ENCODE measurements around the gene H2AZ2. TPM values are rescaled to one million over a fixed set of nuclear protein-coding genes. Genes with fewer than 3 reads are reported as not detected.
"Not testable (repeated sequence)": the region's sequence is repeated elsewhere in the genome, so short reads cannot be mapped to it uniquely, and the experiment has no call there.

The H2AZ2 gene
- total RNA-seq, 1 donor = 232 TPM

DNA sequence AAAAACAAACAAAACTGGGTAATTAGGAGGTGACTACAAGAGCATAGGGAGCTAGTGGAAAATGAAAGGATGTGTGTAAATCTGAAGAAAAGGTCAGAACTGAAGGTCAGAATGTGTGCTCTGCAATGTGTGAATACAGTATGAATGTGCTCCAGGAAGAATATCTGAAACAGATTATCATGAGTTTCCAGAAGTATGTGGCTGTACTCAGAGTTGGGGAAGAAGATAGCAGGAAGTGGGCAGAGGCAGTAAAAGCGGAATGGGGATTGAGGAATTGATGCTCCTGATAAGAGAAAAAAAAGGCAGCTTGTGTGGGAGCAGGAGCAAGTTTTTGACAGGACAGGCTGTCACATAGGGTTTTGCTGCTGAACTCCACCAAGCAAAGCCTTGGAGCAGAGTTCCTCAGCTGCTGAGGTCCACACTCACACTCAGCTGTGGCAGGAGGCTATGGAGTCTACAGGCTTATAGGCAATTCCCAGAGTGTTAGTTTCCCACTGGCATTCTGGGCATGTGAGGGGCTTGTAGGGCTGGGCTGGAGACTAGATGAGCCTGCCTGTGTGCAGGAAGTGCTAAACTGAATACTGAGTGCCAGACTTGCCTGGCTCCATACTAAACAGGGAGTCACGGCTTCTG is 22.9 kb downstream of the H2AZ2 start:
- peak in 1 of 3 donors; percentile 8 for DNase-seq (ENCODE audit: low read depth in 2 of 3, low spot score in 2 of 3)

DNA sequence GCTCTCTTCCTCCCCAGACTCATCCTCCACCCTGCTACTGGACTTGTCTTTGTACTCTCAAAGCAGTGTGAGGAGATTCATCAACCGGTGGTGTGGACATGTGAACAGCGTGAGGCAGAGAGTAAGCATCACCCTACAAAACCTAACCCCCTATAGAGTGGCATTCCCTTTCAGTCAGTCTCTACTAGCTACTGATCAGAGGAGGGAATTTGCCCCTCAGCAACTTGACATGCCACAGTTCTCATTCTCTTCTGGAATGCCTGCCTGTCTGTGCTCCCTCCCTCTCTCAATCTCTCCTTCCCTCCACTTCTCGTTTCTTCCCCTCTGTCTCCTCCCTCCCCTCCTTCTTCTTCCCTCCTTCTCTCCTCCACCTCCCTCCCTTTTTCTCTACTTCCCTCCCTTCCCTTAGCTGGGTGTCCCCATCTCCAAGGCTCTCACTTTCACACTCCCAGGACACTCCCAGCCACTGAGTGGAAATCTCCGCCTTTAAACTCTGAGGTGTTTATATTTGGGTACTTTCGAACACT is 24.6 kb downstream of the H2AZ2 start:
- no peak for DNase-seq (ENCODE audit: low read depth in 2 of 3, low spot score in 2 of 3)

DNA sequence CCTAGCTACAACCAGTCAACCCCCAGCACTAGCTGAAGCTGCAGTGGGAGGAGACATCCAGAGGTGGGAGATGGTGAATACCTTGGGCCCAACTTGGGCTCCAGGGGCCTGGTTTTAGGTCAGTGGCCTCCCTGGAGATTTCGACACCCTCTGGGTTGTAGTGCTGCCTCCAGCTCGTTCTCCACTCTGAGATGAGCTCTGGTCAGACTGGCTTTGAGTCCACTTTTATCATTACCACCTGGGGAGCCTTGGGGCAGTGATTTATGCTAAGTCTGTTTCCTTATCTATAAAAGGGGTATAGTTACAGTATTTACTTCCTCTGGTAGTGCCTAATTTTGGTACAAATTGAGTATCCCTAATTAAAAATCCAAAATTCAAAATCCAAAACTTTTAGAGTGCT is 28.6 kb downstream of the H2AZ2 start:
- no peak for DNase-seq (ENCODE audit: low read depth in 2 of 3, low spot score in 2 of 3)

DNA sequence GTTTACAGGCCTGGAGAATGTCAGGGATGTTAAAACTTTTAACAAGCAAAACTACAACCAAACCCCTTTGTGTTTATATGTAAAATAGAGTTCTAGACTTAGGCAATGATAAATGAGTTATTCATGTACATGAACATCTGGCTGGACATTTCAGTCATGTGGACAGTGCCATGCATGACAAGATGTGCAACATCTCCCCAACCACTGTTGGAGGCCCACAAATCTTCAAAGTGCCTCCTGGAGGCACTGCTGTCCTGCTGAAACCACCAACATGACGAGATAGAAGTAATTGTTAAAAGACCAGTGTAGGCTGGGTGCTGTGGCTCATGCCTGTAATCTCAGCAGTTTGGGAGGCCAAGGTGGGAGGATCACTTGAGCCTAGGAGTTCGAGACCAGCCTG is 33.0 kb downstream of the H2AZ2 start:
- no peak for DNase-seq (ENCODE audit: low read depth in 2 of 3, low spot score in 2 of 3)

DNA sequence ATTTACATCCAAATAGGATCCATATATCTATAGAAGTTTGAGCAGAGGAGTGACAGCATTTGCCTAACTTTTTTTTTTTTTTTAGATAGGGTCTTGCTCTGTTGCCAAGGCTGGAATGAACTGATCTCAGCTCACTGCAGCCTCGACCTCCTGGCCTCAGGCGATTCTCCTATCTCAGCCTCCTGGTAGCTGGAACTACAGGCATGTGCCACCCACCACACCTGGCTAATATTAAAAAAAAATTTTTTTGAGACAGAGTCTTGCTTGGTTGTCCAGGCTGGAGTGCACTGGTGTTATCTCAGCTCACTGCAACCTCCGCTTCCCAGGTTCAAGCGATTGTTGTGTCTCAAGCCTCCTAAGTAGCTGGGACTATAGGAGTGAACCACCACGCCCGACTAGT is 36.3 kb downstream of the H2AZ2 start:
- no peak for DNase-seq (ENCODE audit: low read depth in 2 of 3, low spot score in 2 of 3)

DNA sequence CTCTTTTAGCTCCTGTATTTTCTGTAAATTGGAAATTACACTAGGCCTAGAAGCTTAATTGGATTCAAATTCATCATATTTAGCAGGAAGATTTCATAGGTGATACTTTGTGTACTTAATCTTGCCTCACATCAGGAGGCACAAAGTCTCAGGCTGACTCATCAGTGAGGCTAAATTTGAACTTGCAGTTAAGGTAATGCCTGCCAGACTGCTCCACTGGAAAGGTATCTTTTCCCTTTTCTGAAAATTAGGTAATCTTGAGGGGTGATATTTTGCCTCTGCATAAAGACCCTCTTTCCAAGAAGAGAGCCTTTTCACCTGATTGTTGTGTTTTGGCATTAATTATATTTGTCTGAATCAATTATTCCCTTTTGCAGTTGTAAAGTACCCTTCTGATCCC is 36.8 kb downstream of the H2AZ2 start:
- DNase-seq (ENCODE audit: low read depth in 2 of 3, low spot score in 2 of 3) = no peak

DNA sequence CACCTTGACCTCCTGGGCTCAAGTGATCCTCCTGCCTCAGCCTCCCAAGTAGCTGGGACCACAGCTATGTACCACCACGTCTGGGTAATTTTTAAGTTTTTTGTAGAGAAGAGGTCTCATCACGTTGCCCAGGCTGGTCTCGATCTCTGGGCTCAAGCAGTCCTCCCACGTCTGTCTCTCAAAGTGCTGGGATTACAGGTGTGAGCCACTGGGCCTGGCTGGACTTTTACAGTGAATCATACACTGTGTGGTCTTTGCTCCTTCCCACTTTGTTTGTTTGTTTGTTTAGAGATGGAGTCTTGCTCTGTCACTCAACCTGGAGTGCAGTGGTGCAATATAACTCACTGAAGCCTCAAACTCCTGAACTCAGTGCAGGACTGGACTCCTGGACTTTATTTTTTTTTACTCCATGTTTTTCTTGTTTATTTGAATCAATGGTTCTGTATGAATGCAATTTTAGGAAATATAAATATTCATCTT is 38.9 kb downstream of the H2AZ2 start:
- DNase-seq (ENCODE audit: low read depth in 2 of 3, low spot score in 2 of 3) = no peak

DNA sequence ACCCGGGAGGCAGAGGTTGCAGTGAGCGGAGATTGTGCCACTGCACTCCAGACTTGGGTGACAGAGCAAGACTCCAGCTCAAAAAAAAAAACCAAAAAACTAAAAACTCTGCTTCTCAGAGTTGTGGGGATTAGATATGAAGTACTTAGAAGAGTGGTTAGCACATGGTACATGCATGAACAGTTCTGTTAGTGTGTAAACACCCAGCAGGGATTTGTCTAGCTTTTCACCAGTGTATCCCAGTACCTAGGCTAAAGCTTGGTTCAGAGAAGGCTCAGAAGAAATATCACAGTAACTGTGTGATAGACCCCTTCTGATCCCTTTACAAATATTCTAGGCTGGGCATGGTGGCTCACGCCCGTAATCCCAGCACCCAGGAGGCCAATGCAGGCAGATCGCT is 41.9 kb downstream of the H2AZ2 start:
- no peak for DNase-seq (ENCODE audit: low read depth in 2 of 3, low spot score in 2 of 3)

DNA sequence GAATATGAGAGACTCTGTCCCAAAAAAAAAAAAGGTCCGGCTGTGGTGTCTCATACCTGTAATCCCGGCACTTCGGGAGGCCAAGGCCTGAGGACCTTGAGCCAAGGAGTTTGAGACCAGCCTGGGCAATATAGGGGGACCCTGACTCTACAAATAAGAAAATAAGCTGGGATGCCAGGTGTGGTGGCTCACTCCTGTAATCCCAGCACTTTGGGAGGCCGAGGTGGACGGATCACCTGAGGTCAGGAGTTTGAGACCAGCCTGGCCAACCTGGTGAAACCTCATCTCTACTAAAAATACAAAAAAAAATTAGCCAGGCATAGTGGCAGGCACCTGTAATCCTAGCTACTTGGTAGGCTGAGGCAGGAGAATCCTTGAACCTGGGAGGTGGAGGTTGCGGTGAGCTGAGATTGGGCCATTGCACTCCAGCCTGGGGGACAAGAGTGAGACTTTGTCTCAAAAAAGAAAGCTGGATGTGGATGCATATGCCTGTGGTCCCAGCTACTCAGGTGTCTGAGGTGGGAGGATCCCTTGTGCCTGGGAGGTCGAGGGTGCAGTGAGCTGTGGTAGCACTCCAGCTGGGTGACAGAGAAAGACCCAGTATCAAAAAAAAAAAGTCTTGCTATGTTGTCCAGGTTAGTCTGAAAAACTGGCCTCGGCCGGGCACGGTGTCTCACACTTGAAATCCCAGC is 43.9 kb downstream of the H2AZ2 start:
- not testable (repeated sequence) for DNase-seq (ENCODE audit: low read depth in 2 of 3, low spot score in 2 of 3)

DNA sequence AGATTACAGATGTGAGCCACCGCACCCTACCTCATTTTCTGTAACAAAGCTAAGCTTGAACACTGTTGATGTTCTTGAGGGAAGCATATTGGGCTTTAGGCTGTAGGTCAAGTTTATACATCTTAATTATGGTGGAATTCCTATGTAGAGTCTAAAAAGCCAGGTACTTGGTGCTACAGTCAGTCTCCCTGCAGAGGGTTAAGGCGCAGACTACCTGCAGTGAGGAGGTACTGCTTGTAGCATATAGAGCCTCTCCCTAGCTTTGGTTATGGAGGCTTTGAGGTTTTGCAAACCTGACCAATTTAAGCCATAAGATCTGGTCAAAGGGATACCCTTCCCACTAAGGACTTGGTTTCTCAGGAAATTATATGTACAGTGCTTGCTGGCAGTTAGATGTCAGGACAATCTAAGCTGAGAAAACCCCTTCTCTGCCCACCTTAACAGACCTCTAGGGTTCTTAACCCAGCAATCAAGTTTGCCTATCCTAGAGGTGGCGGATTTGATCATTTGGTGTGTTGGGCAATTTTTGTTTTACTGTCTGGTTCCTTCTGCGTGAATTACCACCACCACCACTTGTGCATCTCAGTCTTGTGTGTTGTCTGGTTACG is 45.4 kb downstream of the H2AZ2 start:
- no peak for DNase-seq (ENCODE audit: low read depth in 2 of 3, low spot score in 2 of 3)

DNA sequence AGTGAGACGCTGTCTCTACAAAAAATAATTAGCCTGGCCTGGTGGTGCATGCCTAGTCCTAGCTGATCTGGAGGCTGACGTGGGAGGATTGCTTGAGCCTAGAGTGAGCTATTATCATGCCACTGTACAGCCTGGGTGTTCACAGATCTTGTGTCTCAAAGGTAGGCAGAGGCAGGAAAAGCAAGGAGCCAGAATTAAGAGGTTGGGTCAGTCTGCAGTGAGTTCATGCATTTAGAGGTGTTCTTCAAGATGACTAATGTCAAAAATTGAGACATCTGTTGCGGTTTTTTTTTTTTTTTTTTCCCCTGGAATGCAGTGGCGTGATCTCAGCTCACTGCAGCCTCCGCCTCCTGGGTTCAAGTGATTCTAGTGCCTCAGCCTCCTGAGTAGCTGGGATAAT is 46.0 kb downstream of the H2AZ2 start:
- no peak for DNase-seq (ENCODE audit: low read depth in 2 of 3, low spot score in 2 of 3)

DNA sequence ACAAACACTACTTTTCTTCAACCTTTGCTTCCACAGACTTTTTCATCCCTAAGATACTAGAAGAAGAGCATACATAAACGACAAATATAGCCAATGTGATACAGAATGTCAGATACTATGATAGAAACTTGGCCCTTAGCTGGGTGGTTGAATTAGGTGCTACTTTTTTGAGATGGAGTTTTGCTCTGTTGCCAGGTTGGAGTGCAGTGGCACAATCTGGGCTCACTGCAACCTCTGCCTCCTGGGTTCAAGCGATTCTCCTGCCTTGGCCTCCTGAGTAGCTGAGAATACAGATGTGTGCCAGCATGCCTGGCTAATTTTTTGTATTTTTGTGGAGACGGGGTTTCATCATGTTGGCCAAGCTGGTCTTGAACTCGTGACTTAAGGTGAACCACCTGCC is 47.9 kb downstream of the H2AZ2 start:
- DNase-seq (ENCODE audit: low read depth in 2 of 3, low spot score in 2 of 3) = no peak

DNA sequence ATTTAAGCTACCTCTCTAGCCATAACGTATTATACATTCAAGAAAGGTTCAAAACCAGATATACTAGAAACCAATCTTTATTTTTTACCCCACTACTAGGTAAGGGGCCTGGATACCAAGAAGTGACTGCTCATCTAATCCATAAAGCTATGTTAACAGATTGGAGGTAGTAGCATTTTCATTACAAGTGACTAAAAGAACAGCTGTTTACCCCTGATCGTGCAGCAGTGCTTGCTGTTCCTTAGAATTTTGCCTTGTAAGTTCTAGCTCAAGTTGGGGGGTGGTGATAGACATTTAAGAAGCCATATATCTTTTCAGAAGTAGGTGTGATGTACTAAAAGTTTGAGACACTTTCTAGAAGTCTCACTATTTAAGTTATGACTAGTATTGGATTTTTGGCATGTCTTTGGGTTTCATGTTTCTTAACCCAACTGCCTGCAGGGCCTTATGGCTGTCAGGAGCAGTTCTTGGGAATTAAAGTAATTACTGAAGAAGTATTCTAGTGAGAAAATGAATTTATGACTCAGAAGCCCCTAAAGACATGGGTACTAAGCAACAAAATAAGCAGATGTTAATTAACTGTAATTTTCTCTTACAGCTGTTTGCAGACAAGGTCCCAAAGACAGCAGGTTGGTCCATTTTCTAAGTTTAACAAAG is 49.1 kb downstream of the H2AZ2 start:
- no peak for DNase-seq (ENCODE audit: low read depth in 2 of 3, low spot score in 2 of 3)

DNA sequence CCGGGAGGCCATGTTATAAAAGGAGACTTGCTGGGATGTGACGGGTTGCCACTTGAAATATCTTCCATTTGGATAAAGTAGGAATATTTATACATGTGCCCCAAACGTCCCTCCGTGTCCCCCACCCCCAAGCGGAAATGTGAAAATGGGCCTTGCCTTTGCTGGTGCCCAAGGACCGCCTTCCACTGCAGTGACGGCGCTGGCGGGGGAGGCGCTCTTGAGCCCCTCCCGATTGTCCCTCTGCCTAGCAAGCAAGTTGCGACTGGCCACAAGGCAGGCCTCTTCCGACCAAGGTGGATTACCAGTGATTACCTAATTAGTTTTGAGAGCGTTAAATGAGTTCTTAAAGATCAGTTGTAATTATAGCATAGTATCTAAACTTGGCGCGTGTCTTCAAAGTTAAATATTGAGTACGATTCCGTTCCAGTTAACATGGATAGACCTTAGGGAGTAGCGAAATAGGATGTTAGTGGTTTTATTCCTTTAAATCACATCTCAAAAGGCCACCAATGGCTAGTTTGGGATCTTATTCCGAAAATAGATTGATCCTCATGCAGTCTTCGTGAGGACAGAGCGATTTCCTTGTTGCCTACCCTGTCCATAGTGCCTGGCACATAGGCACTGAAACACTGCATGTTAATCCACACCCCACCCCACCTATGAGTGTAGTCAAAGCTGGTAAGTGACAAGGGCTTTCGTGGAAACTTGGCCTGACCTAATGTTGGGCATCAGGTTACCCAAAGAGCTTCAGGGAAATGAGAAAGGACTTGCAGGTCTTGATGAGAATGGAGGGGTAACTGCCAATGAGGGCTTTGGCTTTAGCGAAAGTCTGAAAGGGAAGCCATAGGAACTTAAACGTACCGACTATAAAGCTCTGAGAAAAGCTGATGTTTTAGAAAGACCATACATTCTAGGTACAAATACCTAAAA is 50.3 kb downstream of the H2AZ2 start:
- peak; percentile 60 to 94 (median 87) for DNase-seq (ENCODE audit: low read depth in 2 of 3, low spot score in 2 of 3)

DNA sequence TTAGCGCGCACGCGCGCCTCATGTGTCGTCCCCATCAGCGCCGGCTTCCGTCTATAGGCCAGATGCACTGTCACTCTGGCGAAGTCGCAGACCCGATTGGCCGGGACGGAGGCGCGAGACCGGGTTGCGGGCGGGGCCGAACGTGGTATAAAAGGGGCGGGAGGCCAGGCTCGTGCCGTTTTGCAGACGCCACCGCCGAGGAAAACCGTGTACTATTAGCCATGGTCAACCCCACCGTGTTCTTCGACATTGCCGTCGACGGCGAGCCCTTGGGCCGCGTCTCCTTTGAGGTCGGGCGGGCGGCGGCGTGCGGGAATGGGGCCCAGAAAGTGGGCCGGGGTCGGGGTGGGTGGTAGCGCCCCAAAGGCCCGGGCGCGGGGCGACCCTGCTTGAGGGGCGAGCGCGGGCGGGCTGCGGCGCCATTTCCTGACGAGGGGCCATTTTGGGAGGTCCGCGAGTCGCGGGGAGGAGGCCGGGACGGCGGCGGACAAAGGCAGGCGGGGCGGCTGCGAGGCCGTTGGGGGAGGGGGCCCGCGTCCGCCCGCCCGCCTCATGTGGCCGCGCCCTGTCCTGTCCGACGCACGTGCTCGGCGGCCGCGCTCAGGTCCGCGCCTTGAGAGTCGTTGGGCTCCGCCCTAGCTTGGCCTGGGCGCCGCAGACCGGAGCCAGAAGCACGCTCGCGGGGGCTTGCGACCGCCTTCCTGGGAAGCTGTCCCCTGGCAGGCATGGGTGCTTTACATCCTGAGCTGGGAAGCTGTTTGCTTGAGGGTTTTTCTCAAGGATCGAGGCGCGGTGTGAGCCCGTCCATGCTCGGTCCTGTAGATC is 51.2 kb downstream of the H2AZ2 start, which contains the start of gene PPIA:
Gene PPIA (plus strand): TSS at position 178 of the 825 bp plus-strand sequence. CDS start 44 bp downstream, at position 222.
- DNase-seq (ENCODE audit: low read depth in 2 of 3, low spot score in 2 of 3) = peak; percentile 95 to 99 (median 98)

DNA sequence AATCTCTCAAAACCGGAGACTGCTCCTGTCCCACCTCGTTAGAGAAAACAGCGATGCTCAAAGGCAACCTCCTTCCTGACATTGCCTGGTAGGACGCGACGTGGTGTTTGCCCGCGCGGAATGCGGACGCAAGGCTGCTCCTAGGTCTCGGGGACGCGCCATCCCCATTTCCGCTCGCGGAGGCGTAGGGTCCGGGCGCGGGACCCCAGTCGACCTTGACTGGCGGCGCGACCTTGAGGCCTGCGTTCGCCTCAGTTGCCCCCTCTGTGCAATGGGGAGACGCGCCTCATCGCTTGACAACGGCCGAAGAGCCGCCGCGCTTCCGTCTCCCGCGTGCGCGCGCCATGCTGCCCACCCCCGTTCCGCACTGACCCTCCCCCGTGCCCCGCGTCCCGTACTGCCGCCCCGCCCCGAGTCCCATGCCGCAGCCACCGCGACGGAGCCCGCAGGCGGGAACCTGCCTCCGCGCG is 51.8 kb downstream of the H2AZ2 start:
- no peak for DNase-seq (ENCODE audit: low read depth in 2 of 3, low spot score in 2 of 3)

DNA sequence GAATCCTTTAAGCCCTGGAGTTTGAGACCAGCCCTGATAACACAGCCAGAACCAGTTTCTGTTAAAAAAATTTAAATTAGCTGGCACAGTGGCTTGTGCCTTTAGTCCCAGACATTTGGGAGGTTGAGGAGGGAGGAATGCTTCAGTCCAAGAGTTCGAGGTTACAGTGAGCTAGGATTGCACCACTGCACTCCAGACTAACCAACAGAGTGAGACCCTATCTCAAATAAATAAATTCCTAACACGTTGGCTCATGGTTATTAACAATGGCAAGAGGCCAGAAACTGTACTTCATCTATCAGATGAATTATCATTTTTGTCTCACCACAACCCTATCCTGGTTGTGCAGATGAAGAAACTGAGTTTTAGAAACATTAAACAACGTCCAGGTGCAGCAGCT is 53.6 kb downstream of the H2AZ2 start:
- no peak for DNase-seq (ENCODE audit: low read depth in 2 of 3, low spot score in 2 of 3)

DNA sequence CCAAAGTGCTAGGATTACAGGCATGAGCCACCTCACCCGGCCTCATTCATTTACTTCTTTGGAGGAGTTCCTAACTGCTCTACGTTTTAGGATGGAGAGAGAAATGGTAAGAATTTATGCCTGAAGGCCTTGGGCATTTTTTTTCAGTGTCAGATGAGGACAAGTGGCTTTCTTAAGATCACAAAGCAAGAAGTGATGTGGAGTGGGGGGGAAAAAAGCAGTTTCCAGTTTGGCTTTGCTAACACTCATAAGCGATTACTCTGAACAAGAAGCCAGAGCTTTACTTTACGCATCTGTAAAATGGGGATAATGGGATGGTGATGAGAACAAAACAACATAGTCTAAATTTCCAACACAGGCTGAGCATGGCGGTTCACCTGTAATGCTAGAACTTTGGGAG is 54.0 kb downstream of the H2AZ2 start:
- no peak for DNase-seq (ENCODE audit: low read depth in 2 of 3, low spot score in 2 of 3)

Data from hematopoietic multipotent progenitor cell (in vitro differentiated cells).